A549 (cell line): ENCODE measurements around the gene OARD1. TPM values are rescaled to one million over a fixed set of nuclear protein-coding genes. Genes with fewer than 3 reads are reported as not detected.

ENCODE experiments used
- ATAC-seq, 2 experiments: fragments of 200-7000 bp in 1 of 2; fragments of >200 bp in 1 of 2; cut with Nextera tagmentation in 1 of 2; cut with Tn5 transposase in 1 of 2; 3 replicates each; pipeline versions ENCODE4 v1.8.0 to v1.9.1; 2018 to 2020; ENCODE audit warnings: mild to moderate bottlenecking in 1 of 2, moderate library complexity in 1 of 2
- CTCF ChIA-PET: fragments of 300-600 bp; sonication (Branson Sonifier 250); formaldehyde crosslinking; extraction: SDS; loops from one replicate; lab custom pipeline; 2021; ENCODE audit warnings: antibody characterized with exemption, inconsistent platforms; lab: Yijun Ruan, JAX
- POLR2A ChIA-PET: fragments of 350-600 bp; formaldehyde crosslinking; extraction: SDS; loops from one replicate; lab custom pipeline; 2021; ENCODE audit warnings: antibody characterized with exemption, inconsistent platforms; lab: Yijun Ruan, JAX
- DNase-seq, 2 experiments: peaks; one replicate each; pipeline versions ENCODE4 v3.0.0 to v3.0.0-alpha.2; 2011 to 2016; ENCODE audit warnings: low read depth in 1 of 2, low spot score in 1 of 2
- FAIRE-seq: peaks from 2 replicates; lab custom pipeline; 2011; peaks lifted over from hg19 to GRCh38; lab: Jason Lieb, UNC
- H3K27ac ChIP-seq, 2 experiments: fragments of >200 bp; sonication (Bioruptor Twin); formaldehyde crosslinking; 3 replicates each; pipeline ENCODE4 v1.5.1; 2016 to 2017
- H3K4me1 ChIP-seq: fragments of >200 bp; sonication (Bioruptor Twin); formaldehyde crosslinking; 3 replicates; pipeline ENCODE4 v1.6.1; 2016
- H3K4me2 ChIP-seq: fragments of >200 bp; sonication (Bioruptor Twin); formaldehyde crosslinking; 3 replicates; pipeline ENCODE4 v1.6.1; 2016
- H3K4me3 ChIP-seq: fragments of >200 bp; sonication (Bioruptor Twin); formaldehyde crosslinking; 3 replicates; pipeline ENCODE4 v1.5.1; 2016
- H3K9me3 ChIP-seq: fragments of >200 bp; sonication (Bioruptor Twin); formaldehyde crosslinking; 3 replicates; pipeline ENCODE4 v1.6.1; 2016
- BHLHE40 ChIP-seq: IDR thresholded peaks from 2 replicates; pipeline ENCODE4 v1.6.1; 2012; ENCODE audit warnings: low read depth, low read length, inconsistent platforms
- CBX2 ChIP-seq: fragments of 200-600 bp; sonication (generic); IDR thresholded peaks from 2 replicates; pipeline ENCODE4 v1.6.1; 2016; ENCODE audit warnings: low read depth, mild to moderate bottlenecking, borderline replicate concordance
- CHD4 ChIP-seq: fragments of 200-600 bp; sonication (generic); IDR thresholded peaks from 2 replicates; pipeline ENCODE4 v1.6.1; 2016; ENCODE audit warnings: antibody characterized with exemption, mild to moderate bottlenecking, borderline replicate concordance
- ESRRA ChIP-seq: fragments of 150-350 bp; IDR thresholded peaks from 2 replicates; pipeline ENCODE4 v1.6.1; 2014; ENCODE audit warnings: mild to moderate bottlenecking, low read length, borderline replicate concordance
- FOXS1 ChIP-seq: fragments of 250-450 bp; sonication (Bioruptor Pico); IDR thresholded peaks from 2 replicates; pipeline ENCODE4 v1.5.0; 2020; ENCODE audit warnings: mild to moderate bottlenecking, moderate library complexity
- GATA3 ChIP-seq: IDR thresholded peaks from 2 replicates; pipeline ENCODE4 v1.6.1; 2012; ENCODE audit warnings: borderline replicate concordance
- HDAC2 ChIP-seq: fragments of 200-600 bp; sonication (generic); IDR thresholded peaks from 2 replicates; pipeline ENCODE4 v1.6.1; 2016
- HOXB5 ChIP-seq: fragments of 250-450 bp; sonication (Bioruptor Pico); IDR thresholded peaks from 2 replicates; pipeline ENCODE4 v1.5.0; 2020; ENCODE audit warnings: mild to moderate bottlenecking, moderate library complexity
- JUNB ChIP-seq: fragments of >200 bp; sonication (Bioruptor Twin); formaldehyde crosslinking; IDR thresholded peaks from 2 replicates; pipeline ENCODE4 v1.6.1; 2016
- KDM1A ChIP-seq: fragments of 200-600 bp; sonication (generic); IDR thresholded peaks from 2 replicates; pipeline ENCODE4 v1.6.1; 2016; ENCODE audit warnings: low read depth, mild to moderate bottlenecking
- MAZ ChIP-seq: fragments of 150-350 bp; IDR thresholded peaks from 2 replicates; pipeline ENCODE4 v1.6.1; 2014; ENCODE audit warnings: antibody characterized with exemption, low read depth, low read length, borderline replicate concordance
- POLR2A ChIP-seq: IDR thresholded peaks from 2 replicates; pipeline ENCODE4 v1.6.1; 2012; ENCODE audit warnings: mild to moderate bottlenecking, low read length
- RAD21 ChIP-seq, 2 experiments: fragments of >200 bp in 1 of 2; sonication (Bioruptor Twin) in 1 of 2; formaldehyde crosslinking in 1 of 2; IDR thresholded peaks in 1 of 2; conservative IDR thresholded peaks in 1 of 2; 2 replicates in 1 of 2; 3 replicates in 1 of 2; pipeline ENCODE4 v1.6.1; 2012 to 2018; ENCODE audit warnings: inconsistent platforms in 1 of 2
- RFX5 ChIP-seq: fragments of 450-650 bp; IDR thresholded peaks from 2 replicates; pipeline ENCODE4 v1.7.1; 2014; ENCODE audit warnings: antibody characterized with exemption, mild to moderate bottlenecking, moderate library complexity
- RNF2 ChIP-seq: fragments of 200-600 bp; sonication (generic); IDR thresholded peaks from 2 replicates; pipeline ENCODE4 v1.6.1; 2016; ENCODE audit warnings: low read depth, mild to moderate bottlenecking, antibody characterized with exemption, moderate library complexity, borderline replicate concordance
- TFCP2L1 ChIP-seq: fragments of 250-450 bp; sonication (Bioruptor Pico); IDR thresholded peaks from 2 replicates; pipeline ENCODE4 v1.5.0; 2021; ENCODE audit warnings: mild to moderate bottlenecking
- TP53 ChIP-seq: fragments of 250-450 bp; sonication (Bioruptor Pico); IDR thresholded peaks from 2 replicates; pipeline ENCODE4 v1.5.0; 2021; ENCODE audit warnings: mild to moderate bottlenecking, moderate library complexity
- ZC3H11A ChIP-seq: fragments of 450-650 bp; IDR thresholded peaks from 2 replicates; pipeline ENCODE4 v1.6.1; 2014; ENCODE audit warnings: antibody characterized with exemption, mild to moderate bottlenecking
- ZFP36 ChIP-seq: fragments of 450-650 bp; IDR thresholded peaks from 2 replicates; pipeline ENCODE4 v1.6.1; 2014; ENCODE audit warnings: borderline replicate concordance; ENCODE audit not compliant: partially characterized antibody
- ZSCAN20 ChIP-seq: fragments of 250-450 bp; sonication (Bioruptor Pico); IDR thresholded peaks from 2 replicates; pipeline ENCODE4 v1.8.0; 2022; ENCODE audit warnings: mild to moderate bottlenecking, moderate library complexity
- WGBS: methylation state at CpG from one replicate; pipeline ENCODE4 v1.1.6; 2017; ENCODE audit errors: missing lambda C conversion rate; 5-methylcytosine and 5-hydroxymethylcytosine counted together
- polyA plus RNA-seq, 4 experiments: library from polyadenylated mRNA; depleted of rRNA in 3 of 4; stranded (reverse); fragments of >200 nt; fragmentation: RNase III in 1 of 4; extraction: RNeasy Plus Mini Kit Qiagen cat#74134 plus additional on column Dnase treatment in 1 of 4; gene quantifications; 2 replicates in 3 of 4; 3 replicates in 1 of 4; pipeline ENCODE4 v1.2.3, GENCODE V29; 2011 to 2017
- TF ChIP-seq, protein P1 (sequence below): IDR thresholded peaks from 2 replicates; pipeline ENCODE4 v1.6.1; 2012
- TF ChIP-seq, protein P2 (sequence below): fragments of 450-650 bp; IDR thresholded peaks from 2 replicates; pipeline ENCODE4 v1.6.1; 2014; ENCODE audit warnings: antibody characterized with exemption
- TF ChIP-seq, protein P3 (sequence below): fragments of 150-350 bp; IDR thresholded peaks from 2 replicates; pipeline ENCODE4 v1.6.1; 2014; ENCODE audit warnings: low read depth, mild to moderate bottlenecking, low read length
- TF ChIP-seq, protein P4 (sequence below): IDR thresholded peaks from 2 replicates; pipeline ENCODE4 v1.6.1; 2012; ENCODE audit warnings: low read depth, borderline replicate concordance

The OARD1 gene
- polyA plus RNA-seq, 2 of the 4 experiments (the other 2 are of a cell fraction): 21.4 to 26.2 TPM

DNA sequence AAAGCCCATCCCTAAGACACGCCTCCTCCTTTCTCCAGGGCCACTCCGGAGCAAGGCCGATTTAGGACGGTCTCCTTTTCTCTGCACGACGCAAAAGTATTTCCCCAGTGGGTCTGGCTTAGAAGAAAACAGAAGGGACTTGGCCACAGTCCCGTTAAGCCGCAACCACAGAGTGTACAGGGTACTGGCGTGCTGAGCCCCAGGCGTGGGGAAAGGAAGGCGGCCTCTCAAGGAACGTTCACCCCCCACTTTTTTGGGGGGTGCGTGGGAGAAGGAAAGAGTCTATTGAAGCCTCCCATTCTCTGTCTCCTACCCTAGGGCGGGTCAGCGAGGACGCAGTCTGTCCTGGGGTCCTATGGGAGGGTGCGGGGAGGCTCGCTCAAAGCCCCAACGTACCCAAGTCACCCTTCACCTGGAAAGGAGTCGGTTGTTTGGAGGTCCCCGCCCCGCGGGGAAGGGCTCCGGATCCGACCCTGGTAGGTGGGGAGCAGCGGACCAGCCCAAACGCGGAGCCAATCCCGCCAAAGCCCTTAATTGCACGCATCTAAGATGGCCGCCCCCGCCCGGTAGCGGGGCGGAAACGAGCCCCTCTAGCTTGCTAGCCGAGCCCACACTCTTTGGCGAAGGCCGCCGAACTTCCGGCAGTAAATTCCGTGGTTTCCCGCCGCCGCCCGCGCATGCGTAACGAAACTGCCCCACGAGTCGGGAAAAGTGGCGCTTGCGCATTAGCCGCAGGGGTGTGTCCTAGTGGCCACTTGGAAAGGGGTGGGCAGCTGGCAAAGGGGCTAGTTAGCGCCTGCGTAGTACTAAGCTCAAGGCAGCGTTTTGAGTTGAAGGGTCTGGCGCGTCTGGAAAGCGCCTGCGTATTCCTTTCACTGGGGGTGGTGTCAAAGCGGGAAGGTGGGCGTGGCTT, at the start of gene OARD1 (continued):
- TF ChIP-seq CHD4: no peak
- no peak for TF ChIP-seq ZFP36
- no peak for TF ChIP-seq MAZ
- TF ChIP-seq JUNB: no peak
- TF ChIP-seq TP53 (CRISPR knock-in tag): no peak
- TF ChIP-seq, protein P1, sequence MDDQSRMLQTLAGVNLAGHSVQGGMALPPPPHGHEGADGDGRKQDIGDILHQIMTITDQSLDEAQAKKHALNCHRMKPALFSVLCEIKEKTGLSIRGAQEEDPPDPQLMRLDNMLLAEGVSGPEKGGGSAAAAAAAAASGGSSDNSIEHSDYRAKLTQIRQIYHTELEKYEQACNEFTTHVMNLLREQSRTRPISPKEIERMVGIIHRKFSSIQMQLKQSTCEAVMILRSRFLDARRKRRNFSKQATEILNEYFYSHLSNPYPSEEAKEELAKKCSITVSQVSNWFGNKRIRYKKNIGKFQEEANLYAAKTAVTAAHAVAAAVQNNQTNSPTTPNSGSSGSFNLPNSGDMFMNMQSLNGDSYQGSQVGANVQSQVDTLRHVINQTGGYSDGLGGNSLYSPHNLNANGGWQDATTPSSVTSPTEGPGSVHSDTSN: no peak
- no peak for TF ChIP-seq TFCP2L1

DNA sequence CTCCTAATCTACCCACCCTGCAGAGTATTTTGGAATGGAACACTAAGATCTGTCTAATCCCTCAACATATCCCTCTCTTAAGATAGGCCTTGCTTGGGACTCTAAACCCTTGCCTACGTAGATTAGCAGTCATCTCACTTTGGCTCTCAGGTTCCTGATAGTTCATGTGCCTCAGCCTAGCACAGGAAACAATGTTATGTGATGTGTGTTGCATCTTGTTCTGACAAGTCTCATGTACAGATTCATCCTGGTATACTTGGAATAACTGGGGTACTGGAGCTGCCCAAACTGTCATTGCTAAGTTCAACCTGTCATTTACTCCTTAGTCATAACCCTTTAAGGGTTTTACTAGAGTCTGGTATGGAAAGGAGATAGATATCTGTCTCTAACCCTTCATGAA, 47.9 kb upstream of the OARD1 start:
- TF ChIP-seq MAZ: no peak
- no peak for TF ChIP-seq RAD21 (conservative IDR thresholded peaks at IDR 0.05 in 1 of 2, IDR thresholded peaks at IDR 0.05 in 1 of 2)
- no peak for TF ChIP-seq HOXB5
- TF ChIP-seq, protein P2, sequence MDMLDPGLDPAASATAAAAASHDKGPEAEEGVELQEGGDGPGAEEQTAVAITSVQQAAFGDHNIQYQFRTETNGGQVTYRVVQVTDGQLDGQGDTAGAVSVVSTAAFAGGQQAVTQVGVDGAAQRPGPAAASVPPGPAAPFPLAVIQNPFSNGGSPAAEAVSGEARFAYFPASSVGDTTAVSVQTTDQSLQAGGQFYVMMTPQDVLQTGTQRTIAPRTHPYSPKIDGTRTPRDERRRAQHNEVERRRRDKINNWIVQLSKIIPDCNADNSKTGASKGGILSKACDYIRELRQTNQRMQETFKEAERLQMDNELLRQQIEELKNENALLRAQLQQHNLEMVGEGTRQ: no peak
- no peak for TF ChIP-seq KDM1A
- TF ChIP-seq BHLHE40: no peak
- TF ChIP-seq CBX2: no peak
- TF ChIP-seq, protein P1: no peak
- no peak for TF ChIP-seq HDAC2
- no peak for TF ChIP-seq ZSCAN20 (CRISPR knock-in tag)
- TF ChIP-seq RFX5: no peak
- no peak for TF ChIP-seq ZC3H11A
- no peak for TF ChIP-seq GATA3
- TF ChIP-seq, protein P3, sequence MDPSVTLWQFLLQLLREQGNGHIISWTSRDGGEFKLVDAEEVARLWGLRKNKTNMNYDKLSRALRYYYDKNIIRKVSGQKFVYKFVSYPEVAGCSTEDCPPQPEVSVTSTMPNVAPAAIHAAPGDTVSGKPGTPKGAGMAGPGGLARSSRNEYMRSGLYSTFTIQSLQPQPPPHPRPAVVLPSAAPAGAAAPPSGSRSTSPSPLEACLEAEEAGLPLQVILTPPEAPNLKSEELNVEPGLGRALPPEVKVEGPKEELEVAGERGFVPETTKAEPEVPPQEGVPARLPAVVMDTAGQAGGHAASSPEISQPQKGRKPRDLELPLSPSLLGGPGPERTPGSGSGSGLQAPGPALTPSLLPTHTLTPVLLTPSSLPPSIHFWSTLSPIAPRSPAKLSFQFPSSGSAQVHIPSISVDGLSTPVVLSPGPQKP: no peak
- TF ChIP-seq, protein P4, sequence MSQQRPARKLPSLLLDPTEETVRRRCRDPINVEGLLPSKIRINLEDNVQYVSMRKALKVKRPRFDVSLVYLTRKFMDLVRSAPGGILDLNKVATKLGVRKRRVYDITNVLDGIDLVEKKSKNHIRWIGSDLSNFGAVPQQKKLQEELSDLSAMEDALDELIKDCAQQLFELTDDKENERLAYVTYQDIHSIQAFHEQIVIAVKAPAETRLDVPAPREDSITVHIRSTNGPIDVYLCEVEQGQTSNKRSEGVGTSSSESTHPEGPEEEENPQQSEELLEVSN: no peak
- no peak for TF ChIP-seq RNF2
- TF ChIP-seq FOXS1: no peak
- TF ChIP-seq POLR2A: no peak
- TF ChIP-seq ESRRA: no peak
- Histone ChIP-seq H3K4me1 (no peaks in the 10 kb centered on the region), H3K4me3 (no peak overlapping the region), H3K4me2 (no peak overlapping the region), H3K27ac (no peak overlapping the region), H3K9me3 (no peaks in the 10 kb centered on the region)
- POLR2A ChIA-PET: no interaction called here
- no peak for FAIRE-seq
- CTCF ChIA-PET: no interaction called here
- WGBS: 83% methylated on average over 1 of the region's 1 CpG
- DNase-seq: no peak
- no peak for ATAC-seq
